Umbilical cord (tissue), 2 donors: ENCODE measurements around the gene SPDEF. TPM values are rescaled to one million over a fixed set of nuclear protein-coding genes. Genes with fewer than 3 reads are reported as not detected.

Experiments used
- DNase-seq: peaks from one replicate; pipeline ENCODE4 v3.0.0-alpha.2; 2015; ENCODE audit warnings: low spot score
- total RNA-seq: library from RNA; depleted of rRNA; stranded (reverse); fragments of >200 nt; gene quantifications from one replicate; pipeline ENCODE4 v1.2.3, GENCODE V29; 2014; ENCODE audit warnings: low replicate concordance; ENCODE audit not compliant: insufficient read depth

Gene SPDEF
- total RNA-seq: 0.96 TPM

- DNase-seq: no peak
These were observed at the start of gene SPDEF for GRCh38 chr6:34556031-34556471. TSS of gene SPDEF (minus strand) at chr6:34556329. CDS start at chr6:34544455, 11,874 bp downstream.

GRCh38 chr6:34603707-34604106 is 47.6 kb upstream of the SPDEF start:
- DNase-seq: no peak

GRCh38 chr6:34602318-34603111 is 46.4 kb upstream of the SPDEF start:
- no peak for DNase-seq

GRCh38 chr6:34601706-34602105 is 45.6 kb upstream of the SPDEF start:
- DNase-seq: no peak

GRCh38 chr6:34600796-34601195 is 44.7 kb upstream of the SPDEF start:
- DNase-seq: no peak

GRCh38 chr6:34600101-34600500 is 44.0 kb upstream of the SPDEF start:
- DNase-seq: no peak

- no peak for DNase-seq
These were observed 42.6 kb upstream of the SPDEF start for GRCh38 chr6:34598712-34599111.

- DNase-seq: no peak
These were observed 41.6 kb upstream of the SPDEF start for GRCh38 chr6:34597605-34598353.

- no peak for DNase-seq
These were observed 40.7 kb upstream of the SPDEF start for GRCh38 chr6:34596798-34597197.

- peak; percentile 9 for DNase-seq
These were observed 39.4 kb upstream of the SPDEF start for GRCh38 chr6:34595332-34596184.

GRCh38 chr6:34593701-34594100 is 37.6 kb upstream of the SPDEF start:
- DNase-seq: no peak

- no peak for DNase-seq
These were observed 36.3 kb upstream of the SPDEF start for GRCh38 chr6:34592208-34592952.

GRCh38 chr6:34589691-34590090 is 33.6 kb upstream of the SPDEF start:
- no peak for DNase-seq

GRCh38 chr6:34589140-34589539 is 33.0 kb upstream of the SPDEF start:
- no peak for DNase-seq

GRCh38 chr6:34587851-34588250 is 31.7 kb upstream of the SPDEF start:
- no peak for DNase-seq

- no peak for DNase-seq
These were observed 31.2 kb upstream of the SPDEF start for GRCh38 chr6:34587325-34587724.

GRCh38 chr6:34586327-34587040 is 30.4 kb upstream of the SPDEF start:
- no peak for DNase-seq

- DNase-seq: no peak
These were observed 29.5 kb upstream of the SPDEF start for GRCh38 chr6:34585512-34586061.

GRCh38 chr6:34585108-34585507 is 29.0 kb upstream of the SPDEF start:
- DNase-seq: no peak

- no peak for DNase-seq
These were observed 28.6 kb upstream of the SPDEF start for GRCh38 chr6:34584694-34585093.
